Right lobe of liver (tissue), 4 donors: ENCODE measurements around the gene IER3.

ENCODE experiments used
- CTCF ChIP-seq, 4 donors: fragments of 200-600 bp in 3 of 4; fragments of 450-650 bp in 1 of 4; IDR thresholded peaks; one replicate each; pipeline versions ENCODE4 v1.5.1 to v1.8.0; 2016 to 2022; ENCODE audit warnings: antibody characterized with exemption in 4 of 4, mild to moderate bottlenecking in 2 of 4
- POLR2A ChIP-seq: fragments of 450-650 bp; IDR thresholded peaks from one replicate; pipeline ENCODE4 v1.6.1; 2017; ENCODE audit warnings: antibody characterized with exemption, mild to moderate bottlenecking
- donor health status: DM: no; HTN: no; CAD: no.
- donor health status: DM: no; HTN: no; CAD: no.
- donor health status: DM: no; HTN: yes; CAD: no.

- TF ChIP-seq CTCF (IDR thresholded peaks at IDR 0.05) (no peak), POLR2A (no peak)
Measured at GRCh38 chr6:30778001-30778635, 33.8 kb upstream of the IER3 start.
